Breast epithelium (tissue), 4 donors: ENCODE data around the gene PRELID1. TPM values are rescaled to one million over a fixed set of nuclear protein-coding genes. Genes with fewer than 3 reads are reported as not detected.
A peak's percentile ranks its signal among the peaks of the same experiment; 100 is the strongest.
"Not testable (repeated sequence)": the region's sequence is repeated elsewhere in the genome, so short reads cannot be mapped to it uniquely, and the experiment has no call there.

Source experiments
- DNase-seq, 2 donors: peaks; one replicate each; pipeline ENCODE4 v3.0.0-alpha.2; 2019; ENCODE audit warnings: low spot score in 2 of 2
- H3K27ac ChIP-seq, 2 donors: fragments of 200-600 bp; sonication (generic) in 1 of 2; one replicate each; pipeline ENCODE4 v1.5.1; 2016 to 2019; ENCODE audit warnings: mild to moderate bottlenecking in 1 of 2
- H3K27me3 ChIP-seq, 2 donors: fragments of 200-600 bp; sonication (generic) in 1 of 2; one replicate each; pipeline versions ENCODE4 v1.5.1 to v1.6.0; 2017 to 2019; ENCODE audit warnings: control low read depth in 1 of 2, mild to moderate bottlenecking in 1 of 2
- H3K36me3 ChIP-seq: fragments of 200-600 bp; one replicate; pipeline ENCODE4 v1.5.1; 2019
- H3K4me1 ChIP-seq, 2 donors: fragments of 200-600 bp; sonication (generic); one replicate each; pipeline ENCODE4 v1.5.1; 2016 to 2019; ENCODE audit warnings: control low read depth in 1 of 2
- H3K4me3 ChIP-seq, 3 donors: fragments of 200-600 bp; sonication (generic); 1 replicate in 2 of 3; 2 replicates in 1 of 3; pipeline ENCODE4 v1.5.1; 2016 to 2019; ENCODE audit warnings: mild to moderate bottlenecking in 3 of 3, moderate library complexity in 2 of 3
- H3K9me3 ChIP-seq, 2 donors: fragments of 200-600 bp; sonication (generic) in 1 of 2; one replicate each; pipeline ENCODE4 v1.5.1; 2016 to 2019; ENCODE audit warnings: control low read depth in 1 of 2
- CTCF ChIP-seq, 3 donors: fragments of 450-650 bp; IDR thresholded peaks; one replicate each; pipeline ENCODE4 v1.5.1; 2016 to 2017; ENCODE audit warnings: antibody characterized with exemption in 3 of 3, mild to moderate bottlenecking in 3 of 3, moderate library complexity in 3 of 3
- POLR2A ChIP-seq: fragments of 450-650 bp; IDR thresholded peaks from one replicate; pipeline ENCODE4 v1.6.1; 2016; ENCODE audit warnings: antibody characterized with exemption, mild to moderate bottlenecking, moderate library complexity
- POLR2AphosphoS5 ChIP-seq, 3 donors: sonication (generic); formaldehyde crosslinking; IDR thresholded peaks; one replicate each; pipeline ENCODE4 v1.6.1; 2017; ENCODE audit warnings: antibody characterized with exemption in 3 of 3
- intact Hi-C: fragments of 100-400 bp; cut with DNase I; formaldehyde crosslinking; loops from one replicate; pipeline ENCODE4 v1.15.1; 2023; ENCODE audit warnings: low total_unique reads
- total RNA-seq, 3 donors: library from RNA; depleted of rRNA; stranded (reverse); fragments of >200 nt; gene quantifications; one replicate each; pipeline ENCODE4 v1.1.0, GENCODE V29; 2016

PRELID1 gene
- total RNA-seq, 3 donors from 2014 or later: 61.0 to 97.0 (median 68.8) TPM

GRCh38 chr5:177301503-177302165 lies 2.0 kb upstream of the PRELID1 start:
- Histone ChIP-seq H3K9me3 (no peaks in the 10 kb centered on the region), H3K4me3 (peak overlapping the region in 1 of 3 donors; percentile 90), H3K36me3 (no peaks in the 10 kb centered on the region), H3K27me3 (no peaks in the 10 kb centered on the region), H3K4me1 (peaks cover 10 to 36% of the 10 kb centered on the region in 2 donors), H3K27ac (peak overlapping the region; percentile 85 to 90)
- no peak for TF ChIP-seq CTCF (IDR thresholded peaks at IDR 0.05)
- TF ChIP-seq POLR2AphosphoS5 (IDR thresholded peaks at IDR 0.05): peak in 1 of 3 donors; percentile 65
- intact Hi-C loops: no loop called here
- peak; percentile 84 to 90 for DNase-seq

GRCh38 chr5:177302354-177303110 lies 1.1 kb upstream of the PRELID1 start:
- Histone ChIP-seq H3K27ac (peak overlapping the region; percentile 85 to 90), H3K9me3 (no peaks in the 10 kb centered on the region), H3K4me3 (peak overlapping the region; percentile 89 to 94 (median 90)), H3K36me3 (no peaks in the 10 kb centered on the region), H3K4me1 (peaks cover 10 to 36% of the 10 kb centered on the region in 2 donors), H3K27me3 (no peaks in the 10 kb centered on the region)
- TF ChIP-seq CTCF (IDR thresholded peaks at IDR 0.05) (peak in 1 of 3 donors; percentile 19), POLR2A (no peak)
- no peak for DNase-seq
- intact Hi-C loops: no loop called here

- intact Hi-C loops: no loop called here
- Histone ChIP-seq H3K36me3 (no peaks in the 10 kb centered on the region), H3K27me3 (no peaks in the 10 kb centered on the region), H3K27ac (peak overlapping the region; percentile 85 to 90), H3K9me3 (no peaks in the 10 kb centered on the region), H3K4me3 (peak overlapping the region; percentile 89 to 94 (median 90)), H3K4me1 (peaks cover 16 to 36% of the 10 kb centered on the region in 2 donors)
- TF ChIP-seq POLR2A (no peak), POLR2AphosphoS5 (IDR thresholded peaks at IDR 0.05) (no peak), CTCF (IDR thresholded peaks at IDR 0.05) (no peak)
- DNase-seq: no peak
These were observed 359 bp downstream of the PRELID1 start for GRCh38 chr5:177303925-177304391.

- H3K36me3 ChIP-seq: no peaks in the 10 kb centered on the region
- H3K27me3 ChIP-seq: no peaks in the 10 kb centered on the region
- H3K27ac ChIP-seq: peak overlapping the region; percentile 85 to 90
- no peak for DNase-seq
- TF ChIP-seq CTCF (IDR thresholded peaks at IDR 0.05) (no peak), POLR2A (no peak), POLR2AphosphoS5 (IDR thresholded peaks at IDR 0.05) (no peak)
- no peaks in the 10 kb centered on the region for H3K9me3 ChIP-seq
- intact Hi-C loops: no loop called here
- H3K4me1 ChIP-seq: peaks cover 16 to 36% of the 10 kb centered on the region in 2 donors
- H3K4me3 ChIP-seq: peak overlapping the region; percentile 89 to 94 (median 90)
These were observed 957 bp downstream of the PRELID1 start for GRCh38 chr5:177304392-177305119.

- H3K4me3 ChIP-seq, intact Hi-C loops, H3K9me3 ChIP-seq, H3K36me3 ChIP-seq, DNase-seq, H3K27me3 ChIP-seq: not testable (repeated sequence)
- Histone ChIP-seq H3K27ac (peak overlapping the region; percentile 46 to 79), H3K4me1 (peaks cover 16 to 31% of the 10 kb centered on the region in 2 donors)
These were observed 2.6 kb downstream of the PRELID1 start for GRCh38 chr5:177306103-177306640.
